ENCODE data around the gene LMOD2.

The LMOD2 gene

GRCh38 chr7:123640583-123640982, 15.1 kb upstream of the LMOD2 start:
- no peak for DNase-seq

GRCh38 chr7:123641901-123642300, 13.8 kb upstream of the LMOD2 start:
- no peak for DNase-seq

- no peak for DNase-seq
Observed at GRCh38 chr7:123643495-123644441, 11.9 kb upstream of the LMOD2 start.

GRCh38 chr7:123645516-123645915, 10.2 kb upstream of the LMOD2 start:
- no peak for DNase-seq

GRCh38 chr7:123647106-123647730, 8.4 kb upstream of the LMOD2 start:
- no peak for DNase-seq

GRCh38 chr7:123649964-123650363, 5.7 kb upstream of the LMOD2 start:
- no peak for DNase-seq

GRCh38 chr7:123650595-123650994, 5.1 kb upstream of the LMOD2 start:
- DNase-seq, result no peak

- no peak for DNase-seq
Observed at GRCh38 chr7:123652406-123652805, 3.3 kb upstream of the LMOD2 start.

DNA sequence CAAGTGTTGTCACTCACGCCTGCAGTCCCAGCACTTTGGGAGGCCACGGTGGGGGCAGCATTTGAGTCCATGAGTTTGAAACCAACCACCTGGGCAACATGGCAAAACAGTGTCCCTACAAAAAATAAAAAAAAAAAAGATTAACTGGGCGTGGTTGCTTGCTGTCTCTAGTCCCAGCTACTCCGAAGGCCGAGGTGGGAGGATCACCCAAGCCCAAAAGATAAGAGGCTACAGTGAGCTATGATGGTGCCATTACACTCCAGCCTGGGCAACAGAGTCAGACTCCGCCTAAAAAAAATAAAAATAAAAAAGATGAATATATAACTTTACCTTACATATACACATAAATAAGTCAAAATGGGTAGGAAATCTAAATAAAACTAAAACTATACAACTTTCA, 2.5 kb upstream of the LMOD2 start:
- DNase-seq, result no peak

DNA sequence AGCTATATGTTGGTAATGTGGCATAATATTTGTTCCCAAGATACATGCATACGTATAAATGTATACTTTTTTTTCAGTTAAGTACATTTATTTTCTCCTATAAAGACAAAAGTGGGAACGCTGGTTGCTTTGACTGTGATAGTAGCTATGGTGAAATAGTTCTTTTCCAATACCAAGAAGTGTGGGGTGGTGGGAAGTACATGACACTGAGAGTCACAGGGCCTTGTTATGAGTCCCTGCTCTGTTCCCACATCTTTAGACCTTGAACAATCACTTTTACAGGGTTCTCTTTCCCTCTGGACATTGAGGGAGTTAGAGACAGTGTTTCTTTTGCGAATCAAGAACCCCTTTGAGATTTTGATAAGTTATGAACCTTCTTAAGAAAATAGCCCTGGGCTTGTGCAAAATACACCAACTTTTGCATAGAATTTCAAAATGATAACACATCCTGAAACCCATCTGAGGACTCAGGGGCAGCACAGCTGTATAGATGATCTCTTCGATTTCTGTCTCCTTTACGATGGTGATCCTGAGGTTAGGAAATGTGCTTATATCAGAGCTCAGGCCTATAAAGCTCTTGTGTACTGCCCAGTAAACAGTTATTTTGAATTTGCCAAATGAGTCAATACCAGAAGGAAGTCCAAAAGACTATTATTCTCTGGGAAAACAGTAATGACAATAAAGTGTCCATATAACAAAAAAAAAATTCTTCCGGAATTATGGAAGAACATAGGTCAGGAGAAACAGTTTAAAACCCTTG, 1.1 kb downstream of the LMOD2 start:
- DNase-seq, result no peak

DNA sequence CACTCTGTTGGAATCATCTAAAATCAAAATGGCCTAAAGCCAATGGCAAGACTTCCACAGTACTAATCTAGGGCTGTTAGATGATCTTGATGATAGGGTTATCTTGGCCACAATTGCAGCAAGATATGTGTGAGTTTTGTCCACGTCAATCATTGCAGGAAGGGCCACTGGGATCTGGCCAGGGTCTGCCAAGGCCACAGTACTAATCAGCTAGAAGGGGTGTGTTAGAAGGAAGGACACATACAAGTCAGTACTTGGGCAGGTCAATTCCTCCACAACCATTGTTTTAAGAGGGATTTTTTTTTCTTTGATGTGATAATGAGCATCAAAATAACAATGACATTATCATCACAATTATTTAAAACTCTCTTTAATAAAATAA, 1.6 kb downstream of the LMOD2 start:
- no peak for DNase-seq

- no peak for DNase-seq
Observed at GRCh38 chr7:123658023-123658422, 2.4 kb downstream of the LMOD2 start.

DNA sequence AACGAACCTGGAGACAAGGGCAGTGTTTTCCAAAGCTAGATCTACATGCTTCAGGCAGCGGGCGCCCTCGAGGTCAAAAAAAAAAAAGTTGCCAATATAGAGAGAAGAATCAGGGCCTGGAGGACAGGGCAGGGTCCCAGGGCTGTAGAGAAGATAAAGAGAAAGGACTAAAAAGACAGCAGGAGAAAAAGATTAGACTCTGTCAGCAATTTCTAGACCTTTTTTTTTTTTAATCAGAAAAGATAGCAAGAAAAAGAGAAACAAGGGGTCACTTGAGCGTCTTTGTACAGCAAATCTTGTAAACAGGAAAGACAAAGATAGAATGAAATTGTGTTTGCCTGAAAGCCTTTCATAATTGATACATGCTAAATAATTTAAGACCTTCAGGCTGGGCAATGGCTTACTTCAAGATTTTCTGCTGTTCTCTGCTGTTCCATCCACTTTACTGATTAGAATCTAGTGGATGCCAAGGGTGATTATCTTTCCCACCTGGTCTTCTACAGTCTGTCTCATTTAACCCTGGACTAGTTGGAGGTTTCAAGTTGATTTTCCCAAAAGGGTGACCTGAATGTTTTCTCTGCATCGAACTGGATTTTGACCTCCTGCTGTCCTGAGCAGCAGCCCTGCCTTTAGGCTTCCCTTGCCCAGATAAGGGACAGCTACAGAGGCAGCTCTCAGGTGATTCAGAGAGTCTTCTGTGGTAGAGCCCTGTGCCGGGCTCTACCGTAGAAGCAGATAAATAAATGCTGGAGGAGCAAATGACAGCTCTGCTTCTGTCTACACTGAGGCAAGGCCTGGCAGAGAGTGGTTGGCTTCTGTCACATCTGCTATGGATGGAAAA, 5.1 kb downstream of the LMOD2 start:
- DNase-seq, result no peak

DNA sequence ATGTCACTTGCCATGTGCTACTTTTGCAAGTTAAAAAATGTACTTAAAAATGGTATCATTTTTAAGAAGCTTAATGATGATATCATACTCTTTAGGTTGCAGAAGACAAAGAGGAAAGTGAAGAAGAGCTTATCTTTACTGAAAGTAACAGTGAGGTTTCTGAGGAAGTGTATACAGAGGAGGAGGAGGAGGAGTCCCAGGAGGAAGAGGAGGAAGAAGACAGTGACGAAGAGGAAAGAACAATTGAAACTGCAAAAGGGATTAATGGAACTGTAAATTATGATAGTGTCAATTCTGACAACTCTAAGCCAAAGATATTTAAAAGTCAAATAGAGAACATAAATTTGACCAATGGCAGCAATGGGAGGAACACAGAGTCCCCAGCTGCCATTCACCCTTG, 6.1 kb downstream of the LMOD2 start:
- DNase-seq, result no peak

- DNase-seq, result no peak
Observed at GRCh38 chr7:123662293-123662692, 6.6 kb downstream of the LMOD2 start.

- no peak for DNase-seq
Observed at GRCh38 chr7:123662755-123663154, 7.1 kb downstream of the LMOD2 start.

- DNase-seq, result no peak
Observed at GRCh38 chr7:123663200-123663599, 7.5 kb downstream of the LMOD2 start.

GRCh38 chr7:123665157-123665556, 9.5 kb downstream of the LMOD2 start:
- no peak for DNase-seq

DNA sequence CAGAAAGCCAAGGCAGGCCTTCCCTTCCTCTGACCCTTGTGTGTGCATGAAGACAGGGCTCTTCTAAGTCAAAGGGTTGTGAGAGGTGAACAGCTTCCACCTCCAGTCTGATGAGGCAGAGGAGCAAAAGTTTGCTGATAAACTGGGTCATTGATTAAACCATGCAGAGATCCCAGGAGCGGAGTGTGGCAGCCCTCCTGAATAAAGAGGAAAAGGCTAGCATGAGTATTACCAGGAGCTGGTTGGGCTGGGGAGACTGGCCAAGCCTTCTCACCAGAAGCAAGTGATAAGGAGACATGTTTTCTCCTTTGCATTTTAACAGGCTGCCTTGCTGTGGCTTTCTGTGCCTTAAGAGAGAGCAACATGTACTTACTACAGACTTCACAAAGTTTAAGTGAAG, 10.2 kb downstream of the LMOD2 start:
- DNase-seq, result no peak

- DNase-seq, result no peak
Observed at GRCh38 chr7:123666492-123666891, 10.8 kb downstream of the LMOD2 start.

DNA sequence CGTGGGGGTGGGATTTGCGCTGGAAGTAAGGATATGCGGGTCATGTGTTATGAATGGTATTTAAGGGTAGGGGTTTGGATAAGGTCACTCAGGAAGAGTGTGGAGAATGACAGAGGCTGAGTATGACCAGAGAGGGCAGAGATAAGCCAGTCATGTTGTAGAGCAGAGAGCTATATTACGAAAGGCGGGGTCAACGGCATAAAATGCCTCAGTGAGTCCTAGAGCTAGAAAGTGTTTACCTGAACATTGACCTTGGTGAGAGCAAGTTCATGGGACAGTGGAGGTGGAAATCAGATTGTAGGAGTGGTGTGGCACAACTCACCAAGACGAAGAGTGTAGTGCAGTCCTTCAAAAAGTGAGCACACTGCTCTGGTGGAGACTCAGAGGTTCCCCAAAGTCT, 13.8 kb downstream of the LMOD2 start:
- DNase-seq, result no peak

DNA sequence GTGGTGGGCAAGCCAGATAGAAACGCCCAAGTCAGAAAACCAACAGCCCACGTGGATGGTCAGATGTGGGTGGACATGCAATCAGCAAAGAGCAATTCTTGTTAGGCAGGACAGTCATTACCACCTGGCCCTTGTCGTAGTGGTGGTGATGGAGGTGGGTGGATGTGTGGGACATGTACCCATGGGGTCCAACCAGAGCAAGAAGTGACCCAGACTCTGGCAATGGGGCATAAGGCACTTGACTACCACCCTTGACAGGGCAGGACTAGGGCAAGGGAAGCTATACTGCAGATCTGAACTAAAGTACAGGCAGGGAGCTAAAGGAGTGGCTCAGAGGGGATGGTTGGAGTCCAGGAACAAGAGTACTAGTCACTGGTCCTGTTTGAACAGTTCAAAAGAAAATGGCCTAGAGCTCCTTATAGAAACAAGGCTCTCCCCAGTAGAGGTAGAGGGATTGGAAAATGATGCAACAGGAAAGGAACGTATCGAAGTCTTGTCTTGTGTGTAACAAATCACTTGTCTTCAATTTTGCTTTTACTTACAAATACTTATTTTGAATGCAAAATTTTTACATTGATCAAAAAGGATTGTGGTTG, 17.6 kb downstream of the LMOD2 start:
- DNase-seq, result no peak

Data from activated CD4-positive, alpha-beta T cell treated with anti-CD3 and anti-CD28 coated beads, Interleukin-2, Interleukin-6, amounts not matched to agents 100 ng/mL and 50 ng/mL, durations not matched to agents 16 hours and 8 hours (primary cell).